Liver (tissue), 9 donors: Measurements from ENCODE around the gene ERBB4. TPM values are rescaled to one million over a fixed set of nuclear protein-coding genes. Genes with fewer than 3 reads are reported as not detected.

ENCODE experiments used
- DNase-seq: peaks from one replicate; pipeline ENCODE4 v3.0.0-alpha.2; 2017; ENCODE audit warnings: low spot score
- H3K27ac ChIP-seq, 2 donors: one replicate each; pipeline ENCODE4 v1.7.0; 2013; ENCODE audit warnings: inconsistent platforms in 2 of 2, low read length in 2 of 2, control low read depth in 1 of 2, low read depth in 1 of 2, mild to moderate bottlenecking in 1 of 2
- H3K27me3 ChIP-seq, 4 donors: one replicate each; pipeline versions ENCODE4 v1.6.1 to v1.7.0; 2013; ENCODE audit warnings: low read length in 3 of 4, inconsistent platforms in 1 of 4, mild to moderate bottlenecking in 1 of 4, moderate library complexity in 1 of 4; ENCODE audit not compliant: control insufficient read depth in 4 of 4, insufficient read depth in 4 of 4
- H3K36me3 ChIP-seq, 4 donors: one replicate each; pipeline versions ENCODE4 v1.6.1 to v1.7.0; 2013; ENCODE audit warnings: low read length in 3 of 4, mild to moderate bottlenecking in 3 of 4, low read depth in 1 of 4, moderate library complexity in 1 of 4; ENCODE audit not compliant: control insufficient read depth in 4 of 4, insufficient read depth in 3 of 4
- H3K4me1 ChIP-seq, 4 donors: one replicate each; pipeline versions ENCODE4 v1.6.1 to v1.7.0; 2013; ENCODE audit warnings: low read length in 3 of 4, mild to moderate bottlenecking in 3 of 4, moderate library complexity in 1 of 4; ENCODE audit not compliant: control insufficient read depth in 4 of 4, insufficient read depth in 4 of 4
- H3K4me3 ChIP-seq, 3 donors: one replicate each; pipeline versions ENCODE4 v1.6.1 to v1.7.0; 2013; ENCODE audit warnings: low read length in 3 of 3, control low read depth in 1 of 3, low read depth in 1 of 3, mild to moderate bottlenecking in 1 of 3
- H3K9ac ChIP-seq, 2 donors: one replicate each; pipeline ENCODE4 v1.7.0; 2013; ENCODE audit warnings: low read length in 2 of 2, mild to moderate bottlenecking in 2 of 2, moderate library complexity in 2 of 2, control low read depth in 1 of 2, low read depth in 1 of 2
- H3K9me3 ChIP-seq, 4 donors: one replicate each; pipeline versions ENCODE4 v1.6.1 to v1.7.0; 2013; ENCODE audit warnings: low read length in 3 of 4; ENCODE audit not compliant: control insufficient read depth in 4 of 4
- EGR1 ChIP-seq, 2 donors: IDR thresholded peaks; 2 replicates each; pipeline ENCODE4 v1.6.1; 2016 to 2018; ENCODE audit warnings: antibody characterized with exemption in 2 of 2, low read depth in 2 of 2
- FOXA1 ChIP-seq: IDR thresholded peaks from 2 replicates; pipeline ENCODE4 v1.6.1; 2016; ENCODE audit warnings: antibody characterized with exemption
- FOXA2 ChIP-seq: IDR thresholded peaks from 2 replicates; pipeline ENCODE4 v1.6.1; 2016; ENCODE audit warnings: antibody characterized with exemption
- GABPA ChIP-seq, 2 donors: IDR thresholded peaks in 1 of 2; conservative IDR thresholded peaks in 1 of 2; 2 replicates each; pipeline ENCODE4 v1.6.1; 2016; ENCODE audit warnings: antibody characterized with exemption in 2 of 2, mild to moderate bottlenecking in 1 of 2, moderate library complexity in 1 of 2
- HNF4A ChIP-seq, 2 donors: conservative IDR thresholded peaks; 2 replicates each; pipeline ENCODE4 v1.6.1; 2016; ENCODE audit warnings: antibody characterized with exemption in 2 of 2, mild to moderate bottlenecking in 2 of 2
- HNF4G ChIP-seq: IDR thresholded peaks from 2 replicates; pipeline ENCODE4 v1.6.1; 2016; ENCODE audit warnings: antibody characterized with exemption
- JUND ChIP-seq, 2 donors: IDR thresholded peaks; 2 replicates each; pipeline ENCODE4 v1.6.1; 2016; ENCODE audit warnings: antibody characterized with exemption in 2 of 2
- NR2F2 ChIP-seq: IDR thresholded peaks from 2 replicates; pipeline ENCODE4 v1.6.1; 2016; ENCODE audit warnings: antibody characterized with exemption
- RAD21 ChIP-seq, 2 donors: IDR thresholded peaks; 2 replicates each; pipeline ENCODE4 v1.6.1; 2016; ENCODE audit warnings: antibody characterized with exemption in 2 of 2, mild to moderate bottlenecking in 2 of 2
- RXRA ChIP-seq, 2 donors: IDR thresholded peaks; 2 replicates each; pipeline ENCODE4 v1.6.1; 2017 to 2018; ENCODE audit warnings: antibody characterized with exemption in 2 of 2, mild to moderate bottlenecking in 1 of 2
- SP1 ChIP-seq: IDR thresholded peaks from 2 replicates; pipeline ENCODE4 v1.6.1; 2018; ENCODE audit warnings: antibody characterized with exemption, mild to moderate bottlenecking
- TAF1 ChIP-seq: conservative IDR thresholded peaks from 2 replicates; pipeline ENCODE4 v1.6.1; 2016; ENCODE audit warnings: antibody characterized with exemption, mild to moderate bottlenecking
- YY1 ChIP-seq: IDR thresholded peaks from 2 replicates; pipeline ENCODE4 v1.6.1; 2016; ENCODE audit warnings: antibody characterized with exemption, mild to moderate bottlenecking
- ZBTB33 ChIP-seq: IDR thresholded peaks from 2 replicates; pipeline ENCODE4 v1.6.1; 2016; ENCODE audit warnings: antibody characterized with exemption
- WGBS: extraction: QIAGEN DNeasy Blood & Tissue Kit; methylation state at CpG from one replicate; pipeline ENCODE4 v1.1.7; 2013; 5-methylcytosine and 5-hydroxymethylcytosine counted together
- polyA plus RNA-seq, 2 donors: library from polyadenylated mRNA; stranded (reverse) in 1 of 2; unstranded in 1 of 2; fragments of 200-250 nt in 1 of 2; fragments of >200 nt in 1 of 2; fragmentation: Nextera tagmentation in 1 of 2; extraction: Ambion mirVana in 1 of 2; gene quantifications; one replicate each; pipeline versions ENCODE4 v1.2.1 to v1.2.3, GENCODE V29; 2013 to 2015
- total RNA-seq, 2 donors: library from RNA; depleted of rRNA; stranded (reverse); fragments of >200 nt; gene quantifications; one replicate each; pipeline ENCODE4 v1.2.3, GENCODE V29; 2014
- TF ChIP-seq, protein P1 (sequence below): fragments of 150-350 bp; IDR thresholded peaks from 2 replicates; pipeline ENCODE4 v1.5.1; 2017; ENCODE audit warnings: improper control_type of control experiment, low read depth, low read length; ENCODE audit not compliant: missing input control
- TF ChIP-seq, protein P2 (sequence below): IDR thresholded peaks from 2 replicates; pipeline ENCODE4 v1.6.1; 2016; ENCODE audit warnings: antibody characterized with exemption
- TF ChIP-seq, protein P3 (sequence below): IDR thresholded peaks from 2 replicates; pipeline ENCODE4 v1.6.1; 2016; ENCODE audit warnings: antibody characterized with exemption
- donor health status: healthy.
- donor health status: healthy.
- donor health status: healthy.
- donor health status: healthy.
- donor health status: healthy.

ERBB4 gene
- total and polyA plus RNA-seq, 4 donors = 0.03 to 0.42 TPM; not detected in 2

DNA sequence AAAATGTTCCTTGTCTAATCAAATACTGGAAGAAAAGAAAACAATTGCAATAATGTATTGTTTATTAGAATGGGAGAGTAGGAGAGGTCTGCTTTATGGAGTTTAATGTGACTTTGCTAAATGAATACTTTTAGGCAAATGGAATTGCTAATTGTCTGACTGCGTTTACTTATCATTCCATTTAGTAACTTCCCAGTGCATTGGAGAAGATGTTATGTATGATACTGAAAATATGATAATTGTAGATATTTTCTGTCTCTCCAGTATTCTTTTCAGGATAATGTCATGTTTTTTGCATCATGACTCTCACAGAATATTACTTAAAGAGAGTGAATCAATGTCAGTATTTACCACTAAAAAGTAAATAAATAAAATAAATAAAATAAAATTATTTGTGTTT lies 8.1 kb upstream of the ERBB4 start:
- Histone ChIP-seq H3K27me3 (no peaks in the 10 kb centered on the region), H3K9ac (no peak overlapping the region), H3K27ac (no peak overlapping the region), H3K9me3 (no peaks in the 10 kb centered on the region), H3K4me3 (no peak overlapping the region), H3K4me1 (no peaks in the 10 kb centered on the region), H3K36me3 (no peaks in the 10 kb centered on the region)
- TF ChIP-seq SP1 = no peak
- TF ChIP-seq, protein P1, sequence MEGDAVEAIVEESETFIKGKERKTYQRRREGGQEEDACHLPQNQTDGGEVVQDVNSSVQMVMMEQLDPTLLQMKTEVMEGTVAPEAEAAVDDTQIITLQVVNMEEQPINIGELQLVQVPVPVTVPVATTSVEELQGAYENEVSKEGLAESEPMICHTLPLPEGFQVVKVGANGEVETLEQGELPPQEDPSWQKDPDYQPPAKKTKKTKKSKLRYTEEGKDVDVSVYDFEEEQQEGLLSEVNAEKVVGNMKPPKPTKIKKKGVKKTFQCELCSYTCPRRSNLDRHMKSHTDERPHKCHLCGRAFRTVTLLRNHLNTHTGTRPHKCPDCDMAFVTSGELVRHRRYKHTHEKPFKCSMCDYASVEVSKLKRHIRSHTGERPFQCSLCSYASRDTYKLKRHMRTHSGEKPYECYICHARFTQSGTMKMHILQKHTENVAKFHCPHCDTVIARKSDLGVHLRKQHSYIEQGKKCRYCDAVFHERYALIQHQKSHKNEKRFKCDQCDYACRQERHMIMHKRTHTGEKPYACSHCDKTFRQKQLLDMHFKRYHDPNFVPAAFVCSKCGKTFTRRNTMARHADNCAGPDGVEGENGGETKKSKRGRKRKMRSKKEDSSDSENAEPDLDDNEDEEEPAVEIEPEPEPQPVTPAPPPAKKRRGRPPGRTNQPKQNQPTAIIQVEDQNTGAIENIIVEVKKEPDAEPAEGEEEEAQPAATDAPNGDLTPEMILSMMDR = no peak
- no peak for TF ChIP-seq GABPA (IDR thresholded peaks at IDR 0.05 in 1 of 2, conservative IDR thresholded peaks at IDR 0.05 in 1 of 2)
- TF ChIP-seq, protein P2, sequence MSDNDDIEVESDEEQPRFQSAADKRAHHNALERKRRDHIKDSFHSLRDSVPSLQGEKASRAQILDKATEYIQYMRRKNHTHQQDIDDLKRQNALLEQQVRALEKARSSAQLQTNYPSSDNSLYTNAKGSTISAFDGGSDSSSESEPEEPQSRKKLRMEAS = no peak
- no peak for TF ChIP-seq RXRA (IDR thresholded peaks at IDR 0.05)
- TF ChIP-seq HNF4A (conservative IDR thresholded peaks at IDR 0.05) = no peak
- no peak for TF ChIP-seq ZBTB33
- no peak for TF ChIP-seq JUND (IDR thresholded peaks at IDR 0.05)
- TF ChIP-seq, protein P3, sequence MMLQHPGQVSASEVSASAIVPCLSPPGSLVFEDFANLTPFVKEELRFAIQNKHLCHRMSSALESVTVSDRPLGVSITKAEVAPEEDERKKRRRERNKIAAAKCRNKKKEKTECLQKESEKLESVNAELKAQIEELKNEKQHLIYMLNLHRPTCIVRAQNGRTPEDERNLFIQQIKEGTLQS = no peak
- TF ChIP-seq YY1 = no peak
- no peak for TF ChIP-seq FOXA1
- TF ChIP-seq RAD21 (IDR thresholded peaks at IDR 0.05) = no peak
- TF ChIP-seq TAF1 = no peak
- TF ChIP-seq HNF4G = no peak
- no peak for TF ChIP-seq EGR1 (IDR thresholded peaks at IDR 0.05; ENCODE audit: low read depth in 2 of 2)
- TF ChIP-seq FOXA2 = no peak
- no peak for DNase-seq
- WGBS = 94% methylated on average over 1 of the region's 1 CpG

DNA sequence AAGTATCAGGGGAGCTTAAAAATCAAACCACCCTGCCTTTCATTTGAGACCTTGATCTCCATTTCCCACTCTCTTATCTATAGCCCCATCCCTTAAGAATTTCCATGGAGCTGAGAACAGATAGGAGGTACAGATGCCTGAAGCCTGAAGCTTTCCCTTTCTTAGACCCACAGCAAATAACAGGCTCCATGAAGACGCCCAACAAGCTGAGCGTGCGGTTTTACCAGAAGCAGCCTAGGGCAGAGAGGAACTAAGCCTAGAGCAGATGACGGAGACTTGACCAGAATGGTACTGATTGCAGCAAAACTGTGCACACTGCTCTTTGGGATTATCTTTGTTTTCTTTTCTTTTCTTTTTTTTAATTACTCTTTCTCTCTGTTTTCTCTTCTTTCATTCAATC lies 1.7 kb upstream of the ERBB4 start:
- no peak overlapping the region for H3K27ac ChIP-seq
- 70% methylated on average over 4 of the region's 4 CpGs for WGBS
- no peak overlapping the region for H3K9ac ChIP-seq
- DNase-seq = no peak
- TF ChIP-seq NR2F2 = no peak
- no peak for TF ChIP-seq RAD21 (IDR thresholded peaks at IDR 0.05)
- no peak for TF ChIP-seq YY1
- no peak for TF ChIP-seq HNF4A (conservative IDR thresholded peaks at IDR 0.05)
- no peak for TF ChIP-seq SP1
- no peak for TF ChIP-seq JUND (IDR thresholded peaks at IDR 0.05)
- TF ChIP-seq, protein P2 = no peak
- peaks cover 11 to 30% (median 22%) of the 10 kb centered on the region in 4 donors for H3K4me1 ChIP-seq
- H3K9me3 ChIP-seq = no peaks in the 10 kb centered on the region
- peaks cover 0 to 10% (median 5%) of the 10 kb centered on the region in 4 donors for H3K27me3 ChIP-seq
- H3K36me3 ChIP-seq = no peaks in the 10 kb centered on the region
- no peak overlapping the region for H3K4me3 ChIP-seq
